GM12892 (cell line): ENCODE results near the gene EPS15.

Experiments used
- POLR2A ChIP-seq: IDR thresholded peaks from 2 replicates; pipeline ENCODE4 v1.6.1; 2011; ENCODE audit warnings: low read depth, low read length, control low read depth
- POLR2AphosphoS5 ChIP-seq: IDR thresholded peaks from 2 replicates; pipeline ENCODE4 v1.6.1; 2011; ENCODE audit warnings: low read depth, low read length, control low read depth
- TAF1 ChIP-seq: IDR thresholded peaks from 2 replicates; pipeline ENCODE4 v1.6.1; 2011; ENCODE audit warnings: low read depth, mild to moderate bottlenecking, control low read depth, low read length, borderline replicate concordance

- TF ChIP-seq POLR2AphosphoS5: no peak
- no peak; the same call in 1 of the 2 replicates for TF ChIP-seq POLR2A
- TF ChIP-seq TAF1: no peak
These were observed 172.8 kb downstream of the EPS15 start for GRCh38 chr1:51346086-51346942.
